Peyer's patch (tissue), 4 donors: ENCODE results near the gene FUT8.

ENCODE experiments used
- CTCF ChIP-seq, 6 experiments: fragments of 450-650 bp in 4 of 6; fragments of 200-600 bp in 2 of 6; sonication (generic) in 1 of 6; IDR thresholded peaks; one replicate each; pipeline ENCODE4 v1.5.1; 2017 to 2019; ENCODE audit warnings: antibody characterized with exemption in 6 of 6, mild to moderate bottlenecking in 3 of 6, moderate library complexity in 1 of 6
- POLR2A ChIP-seq, 2 donors: fragments of 450-650 bp; IDR thresholded peaks; one replicate each; pipeline ENCODE4 v1.5.1; 2017; ENCODE audit warnings: antibody characterized with exemption in 2 of 2, mild to moderate bottlenecking in 2 of 2, moderate library complexity in 2 of 2

- no peak for TF ChIP-seq CTCF (IDR thresholded peaks at IDR 0.05)
- TF ChIP-seq POLR2A (IDR thresholded peaks at IDR 0.05) = no peak
These were observed 151.8 kb downstream of the FUT8 start for GRCh38 chr14:65564370-65564769.
